ENCODE results near the gene COL3A1. TPM values are rescaled to one million over a fixed set of nuclear protein-coding genes. Genes with fewer than 3 reads are reported as not detected.

Gene COL3A1
- total and polyA plus RNA-seq, 10 donors, result 24.9 to 397 (median 153) TPM

- 48 to 68% (median 57%) methylated on average over 3 of the region's 3 CpGs for WGBS, 5 donors
- DNase-seq, result no peak
- no peak for TF ChIP-seq POLR2AphosphoS5 (IDR thresholded peaks at IDR 0.05)
- no peak for TF ChIP-seq POLR2A (IDR thresholded peaks at IDR 0.05)
- TF ChIP-seq CTCF (IDR thresholded peaks at IDR 0.05 in 8 of 11, conservative IDR thresholded peaks at IDR 0.05 in 3 of 11), result no peak
- intact Hi-C loops (cut with DNase I; ENCODE audit: low total_unique reads), result no loop called here
- no peak overlapping the region for H3K4me3 ChIP-seq
- no peaks in the 10 kb centered on the region for H3K27me3 ChIP-seq (replicated peaks in 1 of 7)
- no peak overlapping the region for H3K27ac ChIP-seq
- no peaks in the 10 kb centered on the region for H3K36me3 ChIP-seq
- no peaks in the 10 kb centered on the region for H3K9me3 ChIP-seq
- no peaks in the 10 kb centered on the region for H3K4me1 ChIP-seq
Measured at GRCh38 chr2:189024901-189025618, 50.9 kb downstream of the COL3A1 start.

DNA sequence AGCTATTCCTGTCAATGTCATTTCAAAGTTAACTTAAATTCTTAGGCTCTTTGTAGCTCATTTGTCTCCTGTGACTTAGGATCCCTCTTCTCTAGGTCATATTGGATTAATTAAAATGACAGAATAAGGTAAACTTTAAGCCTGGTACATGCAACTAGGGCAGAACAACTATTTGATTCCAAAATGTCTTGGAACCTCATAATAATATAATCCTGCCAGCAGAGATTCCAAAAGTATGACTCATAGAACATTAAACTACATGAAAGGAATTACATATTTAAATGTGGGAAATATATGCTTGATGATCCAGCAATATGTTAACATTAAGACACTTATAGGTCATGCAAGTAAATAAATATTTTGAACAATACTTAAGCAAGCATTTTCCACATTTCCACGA, 63.3 kb downstream of the COL3A1 start:
- DNase-seq, result no peak
- Histone ChIP-seq H3K4me3 (no peak overlapping the region), H3K27me3 (replicated peaks in 1 of 7) (no peaks in the 10 kb centered on the region), H3K4me1 (no peaks in the 10 kb centered on the region), H3K27ac (no peak overlapping the region), H3K36me3 (peaks cover 0 to 24% (median 2%) of the 10 kb centered on the region in 6 donors), H3K9me3 (no peaks in the 10 kb centered on the region)
- 76 to 89% (median 81%) methylated on average over 1 of the region's 1 CpG for whole genome bisulfite sequencing, 5 donors
- TF ChIP-seq POLR2AphosphoS5 (IDR thresholded peaks at IDR 0.05) (no peak), CTCF (IDR thresholded peaks at IDR 0.05 in 8 of 11, conservative IDR thresholded peaks at IDR 0.05 in 3 of 11) (no peak), POLR2A (IDR thresholded peaks at IDR 0.05) (no peak)
- intact Hi-C loops (cut with DNase I; ENCODE audit: low total_unique reads), result no loop called here

GRCh38 chr2:189045836-189046235, 71.7 kb downstream of the COL3A1 start:
- Histone ChIP-seq H3K4me1 (no peaks in the 10 kb centered on the region), H3K9me3 (no peaks in the 10 kb centered on the region), H3K36me3 (peaks cover 0 to 8% (median 0%) of the 10 kb centered on the region in 6 donors), H3K27ac (no peak overlapping the region), H3K4me3 (no peak overlapping the region), H3K27me3 (replicated peaks in 1 of 7) (no peaks in the 10 kb centered on the region)
- 87 to 97% (median 91%) methylated on average over 3 of the region's 3 CpGs for WGBS, 5 donors
- DNase-seq, result no peak
- no peak for TF ChIP-seq POLR2A (IDR thresholded peaks at IDR 0.05)
- TF ChIP-seq POLR2AphosphoS5 (IDR thresholded peaks at IDR 0.05), result no peak
- TF ChIP-seq CTCF (IDR thresholded peaks at IDR 0.05 in 8 of 11, conservative IDR thresholded peaks at IDR 0.05 in 3 of 11), result no peak
- intact Hi-C loops (cut with DNase I; ENCODE audit: low total_unique reads), result no loop called here

DNA sequence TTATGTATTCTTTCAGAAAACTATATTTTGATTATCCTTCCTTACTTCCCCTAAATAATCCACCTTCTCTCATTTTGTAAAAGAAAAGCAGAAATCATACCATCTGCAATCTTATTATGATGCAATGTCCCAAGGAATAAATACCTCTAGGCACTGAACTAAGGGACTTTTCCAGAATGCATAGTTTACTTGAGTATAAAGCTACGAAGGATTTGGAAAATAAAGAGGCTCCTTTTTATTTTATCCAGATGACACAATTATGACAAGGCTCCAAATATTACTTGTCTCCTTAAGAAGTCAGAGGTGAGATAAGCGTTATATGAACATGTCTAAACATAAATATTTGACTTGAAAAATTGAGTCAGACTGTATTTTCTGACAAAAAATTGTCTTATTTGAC, 72.1 kb downstream of the COL3A1 start:
- WGBS, 5 donors, result 71 to 91% (median 85%) methylated on average over 2 of the region's 2 CpGs

More for the DNA sequence above, 72.1 kb downstream of the COL3A1 start:
- Histone ChIP-seq H3K36me3 (peaks cover 0 to 8% (median 1%) of the 10 kb centered on the region in 6 donors), H3K4me3 (no peak overlapping the region), H3K27ac (no peak overlapping the region), H3K4me1 (no peaks in the 10 kb centered on the region), H3K27me3 (replicated peaks in 1 of 7) (no peaks in the 10 kb centered on the region), H3K9me3 (no peaks in the 10 kb centered on the region)
- TF ChIP-seq POLR2A (IDR thresholded peaks at IDR 0.05) (no peak), CTCF (IDR thresholded peaks at IDR 0.05 in 8 of 11, conservative IDR thresholded peaks at IDR 0.05 in 3 of 11) (no peak), POLR2AphosphoS5 (IDR thresholded peaks at IDR 0.05) (no peak)
- no peak for DNase-seq
- intact Hi-C loops (cut with DNase I; ENCODE audit: low total_unique reads), result no loop called here
